DMS53 treated with DMSO at 0.1 percent for 48 hours (cell line): ENCODE results near the gene GDPGP1.

Experiments
- DNase-seq: peaks from one replicate; lab custom pipeline; 2025; ENCODE audit not compliant: unreplicated experiment; lab: John Stamatoyannopoulos, UW

GDPGP1 gene

DNA sequence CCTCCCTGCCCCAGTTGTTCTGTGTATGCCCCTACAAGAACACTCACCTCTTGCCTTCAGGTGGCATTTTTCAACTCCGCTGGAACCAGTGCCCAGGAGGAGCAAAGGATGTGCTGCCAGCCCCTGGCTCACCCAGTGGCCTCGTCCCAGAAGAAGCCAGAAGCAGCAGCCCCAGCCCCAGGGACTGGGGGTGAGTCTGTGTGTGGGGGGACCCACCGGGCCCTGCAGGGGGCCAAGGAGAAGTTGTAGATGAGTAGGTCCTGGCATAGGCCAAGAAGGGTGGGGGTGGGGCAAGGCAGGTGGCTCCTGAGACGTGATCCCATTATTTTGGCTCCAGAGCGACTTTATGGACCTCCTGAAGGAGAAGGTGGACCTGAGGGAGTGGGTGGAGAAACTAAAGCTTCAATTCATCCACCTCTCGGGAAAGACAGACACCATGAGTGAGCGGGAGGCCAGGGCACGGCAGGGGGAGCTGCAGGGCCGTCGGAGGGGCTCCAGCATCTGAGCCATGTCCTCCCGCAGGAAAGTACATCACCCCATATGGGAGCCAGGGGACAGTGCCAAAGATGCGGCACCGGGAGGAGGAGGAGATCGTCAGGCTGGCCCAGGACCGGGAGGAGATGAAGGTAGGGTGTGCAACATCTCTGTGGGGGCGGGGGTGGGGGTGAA is 60.7 kb downstream of the GDPGP1 start:
- no peak for DNase-seq

DNA sequence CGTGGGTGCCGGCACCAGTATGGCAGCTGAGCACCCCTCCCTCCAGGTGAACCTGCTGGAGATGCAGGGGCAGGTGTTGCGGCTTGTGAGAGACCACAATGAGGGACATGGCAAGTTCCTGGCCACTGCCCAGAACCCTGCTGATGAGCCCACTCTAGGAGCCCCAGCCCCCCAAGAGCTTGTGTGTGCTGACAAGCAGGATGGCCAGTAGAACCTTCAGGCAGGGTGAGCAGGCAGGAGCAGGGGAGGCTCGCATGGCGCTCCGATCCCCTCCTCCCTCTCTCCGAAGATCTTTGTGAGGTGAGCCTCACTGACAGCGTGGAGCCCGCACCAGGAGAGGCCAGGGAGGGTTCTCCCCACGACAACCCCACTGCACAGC is 61.2 kb downstream of the GDPGP1 start:
- no peak for DNase-seq
